B cell (primary cell): ENCODE measurements around the gene KCNJ14. TPM values are rescaled to one million over a fixed set of nuclear protein-coding genes. Genes with fewer than 3 reads are reported as not detected.

Experiments used
- ATAC-seq: fragments of 200-7000 bp; cut with Tn5 transposase; one replicate; pipeline ENCODE4 v1.10.0; 2021; ENCODE audit warnings: low read depth, mild to moderate bottlenecking, moderate number of reproducible peaks, moderate library complexity
- CTCF ChIA-PET: fragments of 350-600 bp; sonication (Branson Sonifier 250); formaldehyde crosslinking; loops from one replicate; lab custom pipeline; 2021; ENCODE audit warnings: antibody characterized with exemption, inconsistent platforms; lab: Charles Lee
- POLR2A ChIA-PET: fragments of 350-600 bp; sonication (Branson Sonifier 250); formaldehyde crosslinking; loops from one replicate; lab custom pipeline; 2021; ENCODE audit warnings: antibody characterized with exemption; lab: Charles Lee
- DNase-seq: peaks from one replicate; pipeline ENCODE4 v3.0.0; 2013
- H2AFZ ChIP-seq: 2 replicates; pipeline ENCODE4 v1.6.1; 2012; ENCODE audit warnings: mild to moderate bottlenecking, low read depth, low read length; ENCODE audit not compliant: insufficient read depth, poor library complexity, severe bottlenecking
- H3K27ac ChIP-seq, 2 donors: 1 replicate in 1 of 2; 2 replicates in 1 of 2; pipeline ENCODE4 v1.5.1; 2012 to 2013; ENCODE audit warnings: low read length in 2 of 2, mild to moderate bottlenecking in 2 of 2, moderate library complexity in 1 of 2
- H3K27me3 ChIP-seq, 4 experiments: fragments of 200-600 bp in 1 of 4; sonication (generic) in 1 of 4; replicated peaks in 1 of 4; 1 replicate in 2 of 4; 2 replicates in 2 of 4; pipeline versions ENCODE4 v1.6.1 to v1.7.0; 2013 to 2016; ENCODE audit warnings: low read length in 3 of 4, mild to moderate bottlenecking in 2 of 4, mixed read lengths in 1 of 4, moderate library complexity in 1 of 4; ENCODE audit not compliant: insufficient read depth in 4 of 4, control insufficient read depth in 3 of 4; ENCODE audit errors: control extremely low read depth in 1 of 4
- H3K36me3 ChIP-seq, 2 experiments: replicated peaks in 1 of 2; 1 replicate in 1 of 2; 2 replicates in 1 of 2; pipeline versions ENCODE4 v1.6.1 to v1.7.1; 2013; ENCODE audit warnings: low read length in 1 of 2; ENCODE audit not compliant: insufficient read depth in 2 of 2, control insufficient read depth in 1 of 2; ENCODE audit errors: control extremely low read depth in 1 of 2, extremely low read depth in 1 of 2
- H3K4me1 ChIP-seq, 2 donors: fragments of 200-600 bp in 1 of 2; sonication (generic) in 1 of 2; 1 replicate in 1 of 2; 2 replicates in 1 of 2; pipeline versions ENCODE4 v1.5.1 to v1.6.1; 2013 to 2017; ENCODE audit warnings: low read length in 2 of 2; ENCODE audit not compliant: control insufficient read depth in 2 of 2, insufficient read depth in 2 of 2
- H3K4me2 ChIP-seq: replicated peaks from 2 replicates; pipeline ENCODE3; 2012; ENCODE audit warnings: mild to moderate bottlenecking, low read depth, low read length; ENCODE audit not compliant: poor library complexity, severe bottlenecking
- H3K4me3 ChIP-seq, 5 experiments: fragments of 200-600 bp in 1 of 5; sonication (generic) in 1 of 5; 1 replicate in 3 of 5; 2 replicates in 2 of 5; pipeline versions ENCODE4 v1.5.1 to v1.7.0; 2011 to 2016; ENCODE audit warnings: low read length in 4 of 5, mild to moderate bottlenecking in 4 of 5, low read depth in 2 of 5, control low read depth in 1 of 5, moderate library complexity in 1 of 5; ENCODE audit not compliant: insufficient read depth in 1 of 5; ENCODE audit errors: control extremely low read depth in 1 of 5, extremely low read depth in 1 of 5
- H3K79me2 ChIP-seq: fragments of 200-600 bp; sonication (generic); one replicate; pipeline ENCODE4 v1.6.0; 2016; ENCODE audit warnings: low read length; ENCODE audit not compliant: control insufficient read depth, insufficient read depth
- H3K9ac ChIP-seq: fragments of 200-600 bp; sonication (generic); 2 replicates; pipeline ENCODE4 v1.6.1; 2017; ENCODE audit warnings: mild to moderate bottlenecking, low read length, moderate library complexity
- H3K9me3 ChIP-seq, 3 donors: one replicate each; pipeline versions ENCODE4 v1.6.1 to v1.7.1; 2013; ENCODE audit warnings: low read length in 2 of 3; ENCODE audit not compliant: control insufficient read depth in 2 of 3, insufficient read depth in 1 of 3; ENCODE audit errors: control extremely low read depth in 1 of 3
- H4K20me1 ChIP-seq: 2 replicates; pipeline ENCODE4 v1.6.0; 2012; ENCODE audit warnings: mild to moderate bottlenecking, low read length; ENCODE audit not compliant: insufficient read depth, control insufficient read depth, poor library complexity, severe bottlenecking
- H3K27ac Mint-ChIP-seq: one replicate; pipeline ENCODE4 v1.8.0; 2021; ENCODE audit warnings: mixed read lengths
- H3K27me3 Mint-ChIP-seq: one replicate; pipeline ENCODE4 v1.8.0; 2021; ENCODE audit warnings: mixed read lengths
- H3K4me1 Mint-ChIP-seq: one replicate; pipeline ENCODE4 v1.8.0; 2021; ENCODE audit warnings: mixed read lengths
- H3K4me3 Mint-ChIP-seq: one replicate; pipeline ENCODE4 v1.8.0; 2021; ENCODE audit warnings: mixed read lengths
- H3K9me3 Mint-ChIP-seq: one replicate; pipeline ENCODE4 v1.8.0; 2022; ENCODE audit warnings: mixed read lengths; ENCODE audit not compliant: insufficient read depth
- CTCF ChIP-seq: fragments of 200-600 bp; IDR thresholded peaks from one replicate; pipeline ENCODE4 v1.8.0; 2022; ENCODE audit warnings: antibody characterized with exemption, mild to moderate bottlenecking
- EZH2 ChIP-seq: IDR thresholded peaks from 2 replicates; pipeline ENCODE4 v1.6.1; 2012; ENCODE audit warnings: borderline replicate concordance, low read depth, mild to moderate bottlenecking, moderate library complexity, low read length; ENCODE audit not compliant: insufficient read depth, poor library complexity, severe bottlenecking
- WGBS: methylation state at CpG from one replicate; pipeline ENCODE4 v1.1.5; 2013; ENCODE audit warnings: missing lambda C conversion rate; ENCODE audit not compliant: insufficient coverage; 5-methylcytosine and 5-hydroxymethylcytosine counted together
- intact Hi-C: fragments of 100-400 bp; cut with micrococcal nuclease; formaldehyde crosslinking; loops from one replicate; pipeline ENCODE4 v1.10.0; 2022
- polyA plus RNA-seq: library from polyadenylated mRNA; depleted of rRNA; stranded (reverse); fragments of >200 nt; gene quantifications from 2 replicates; pipeline ENCODE4 v1.2.3, GENCODE V29; 2012
- total RNA-seq, 2 donors: library from RNA; stranded (reverse); fragments of 120-200 nt in 1 of 2; gene quantifications; 1 replicate in 1 of 2; 2 replicates in 1 of 2; pipeline versions ENCODE4 v1.2.3 to v1.2.4, GENCODE V29; 2013 to 2022

KCNJ14 gene
- total and polyA plus RNA-seq, 2 donors (not counting 1 experiment from before 2014, with no cell fraction given) = 1.5 to 2.3 TPM

- Histone ChIP-seq H3K9me3 (no peaks in the 10 kb centered on the region), H4K20me1 (peaks cover 9% of the 10 kb centered on the region), H3K9ac (no peak overlapping the region), H3K4me1 (peaks cover 11 to 15% of the 10 kb centered on the region in 2 donors), H3K36me3 (peaks cover 2 to 46% of the 10 kb centered on the region in 2 experiments), H3K4me2 (no peak overlapping the region), H3K79me2 (peaks cover 11% of the 10 kb centered on the region), H3K4me3 (no peak overlapping the region), H2AFZ (no peak overlapping the region), H3K27ac (no peak overlapping the region), H3K27me3 (peaks cover 0 to 3% (median 0%) of the 10 kb centered on the region in 4 experiments)
- Mint-ChIP-seq H3K27me3 (no peaks in the 10 kb centered on the region), H3K4me1 (peaks cover 17% of the 10 kb centered on the region), H3K27ac (no peak overlapping the region), H3K9me3 (no peaks in the 10 kb centered on the region), H3K4me3 (peak overlapping the region; percentile 92)
- no peak for ATAC-seq
- 94% methylated on average over 5 of the region's 10 CpGs for WGBS
- no peak for DNase-seq
- TF ChIP-seq EZH2 = no peak
- TF ChIP-seq CTCF = no peak
- intact Hi-C loops = no loop called here
- ChIA-PET CTCF (interaction anchor here (0.7 to 1.5 kb wide), 3 partner anchors 10 to 79 kb away, joined by 3 to 6 read pairs (median 4); partner anchors contain the start of gene KDELR1), POLR2A (interaction anchor here (0.6 to 1.3 kb wide), 3 partner anchors 10 to 32 kb away, joined by 3 to 6 read pairs (median 3); partner anchors contain the start of gene GRWD1)
Observed at GRCh38 chr19:48470856-48471255, 15.5 kb downstream of the KCNJ14 start.

- Mint-ChIP-seq H3K4me3 (no peak overlapping the region), H3K27ac (no peak overlapping the region), H3K4me1 (peaks cover 17% of the 10 kb centered on the region), H3K9me3 (no peaks in the 10 kb centered on the region), H3K27me3 (no peaks in the 10 kb centered on the region)
- no peak for ATAC-seq
- Histone ChIP-seq H3K4me1 (peaks cover 11 to 15% of the 10 kb centered on the region in 2 donors), H2AFZ (no peak overlapping the region), H3K9me3 (no peaks in the 10 kb centered on the region), H3K9ac (no peak overlapping the region), H3K79me2 (peaks cover 11% of the 10 kb centered on the region), H3K36me3 (peaks cover 2 to 49% of the 10 kb centered on the region in 2 experiments), H3K4me3 (no peak overlapping the region), H3K27me3 (peaks cover 0 to under 1% (median 0%) of the 10 kb centered on the region in 4 experiments), H4K20me1 (peaks cover 9% of the 10 kb centered on the region), H3K27ac (no peak overlapping the region), H3K4me2 (no peak overlapping the region)
- intact Hi-C loops = no loop called here
- WGBS = 98% methylated on average over 4 of the region's 4 CpGs
- ChIA-PET POLR2A (no interaction called here), CTCF (no interaction called here)
- DNase-seq = no peak
- TF ChIP-seq EZH2 = no peak
- TF ChIP-seq CTCF = no peak
Observed at GRCh38 chr19:48471836-48472235, 16.5 kb downstream of the KCNJ14 start.
